Cardiac muscle cell (in vitro differentiated cells and primary cell): Measurements from ENCODE around the gene TOMM34. TPM values are rescaled to one million over a fixed set of nuclear protein-coding genes. Genes with fewer than 3 reads are reported as not detected.
A peak's percentile ranks its signal among the peaks of the same experiment; 100 is the strongest.

Experiments
- DNase-seq, 2 donors: peaks; one replicate each; pipeline versions ENCODE4 v3.0.0 to v3.0.0-alpha.2; 2010 to 2017; ENCODE audit warnings: low read depth in 1 of 2, low spot score in 1 of 2
- H3K27ac ChIP-seq: fragments of 200-600 bp; sonication (generic); 2 replicates; pipeline ENCODE4 v1.5.1; 2016
- H3K27me3 ChIP-seq: fragments of 200-600 bp; sonication (generic); 2 replicates; pipeline ENCODE4 v1.6.0; 2016; ENCODE audit warnings: control low read depth
- H3K36me3 ChIP-seq: fragments of 200-600 bp; sonication (generic); 2 replicates; pipeline ENCODE4 v1.5.1; 2016; ENCODE audit warnings: control low read depth
- H3K4me1 ChIP-seq: fragments of 200-600 bp; sonication (generic); 2 replicates; pipeline ENCODE4 v1.8.1; 2017; ENCODE audit warnings: low read depth, mild to moderate bottlenecking, mixed run types
- H3K4me3 ChIP-seq: fragments of 200-600 bp; sonication (generic); 2 replicates; pipeline ENCODE4 v1.5.1; 2016; ENCODE audit warnings: mild to moderate bottlenecking
- H3K9me3 ChIP-seq: fragments of 200-600 bp; sonication (generic); 2 replicates; pipeline ENCODE4 v1.5.1; 2017; ENCODE audit warnings: low read depth, mild to moderate bottlenecking, control low read depth
- CTCF ChIP-seq: IDR thresholded peaks from 2 replicates; pipeline ENCODE4 v1.5.1; 2012; ENCODE audit warnings: low read depth, mild to moderate bottlenecking, low read length
- polyA plus RNA-seq: library from polyadenylated mRNA; unstranded; fragments of >200 nt; fragmentation: Nextera tagmentation; extraction: Ambion mirVana; gene quantifications from 2 replicates; pipeline ENCODE4 v1.2.1, GENCODE V29; 2016
- total RNA-seq: library from RNA; depleted of rRNA; stranded (reverse); fragments of >200 nt; gene quantifications from 2 replicates; pipeline ENCODE4 v1.2.3, GENCODE V29; 2016

Gene TOMM34
- total and polyA plus RNA-seq, 2 experiments from 2014 or later, result 79.2 to 107 TPM

GRCh38 chr20:44918342-44918741, 41.9 kb downstream of the TOMM34 start:
- Histone ChIP-seq H3K4me3 (no peak overlapping the region), H3K27ac (no peak overlapping the region), H3K4me1 (no peaks in the 10 kb centered on the region), H3K27me3 (no peaks in the 10 kb centered on the region), H3K36me3 (peaks cover 8% of the 10 kb centered on the region), H3K9me3 (no peaks in the 10 kb centered on the region)
- no peak for DNase-seq
- TF ChIP-seq CTCF, result no peak

DNA sequence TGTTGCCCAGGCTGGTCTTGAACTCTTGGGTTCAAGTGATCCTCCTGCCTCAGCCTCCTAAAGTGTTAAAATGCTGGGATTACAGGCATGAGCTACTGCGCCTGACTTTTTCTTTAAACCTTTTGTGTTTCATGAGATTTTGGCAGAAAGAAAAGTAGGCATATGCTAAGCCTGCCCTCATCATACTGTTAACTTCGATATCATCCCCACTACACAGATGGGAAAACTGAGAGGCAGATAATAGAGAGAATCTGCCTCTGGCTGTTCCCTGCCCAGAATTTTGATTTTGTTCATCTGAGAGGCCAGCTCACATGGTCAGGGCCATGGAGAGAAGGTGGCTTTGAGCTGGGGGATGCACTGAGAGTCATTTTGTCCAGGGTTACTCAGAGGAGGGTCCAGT, 42.8 kb downstream of the TOMM34 start:
- Histone ChIP-seq H3K27ac (no peak overlapping the region), H3K4me3 (no peak overlapping the region), H3K27me3 (no peaks in the 10 kb centered on the region), H3K9me3 (no peaks in the 10 kb centered on the region), H3K4me1 (no peaks in the 10 kb centered on the region), H3K36me3 (peaks cover 13% of the 10 kb centered on the region)
- TF ChIP-seq CTCF, result no peak
- no peak for DNase-seq

DNA sequence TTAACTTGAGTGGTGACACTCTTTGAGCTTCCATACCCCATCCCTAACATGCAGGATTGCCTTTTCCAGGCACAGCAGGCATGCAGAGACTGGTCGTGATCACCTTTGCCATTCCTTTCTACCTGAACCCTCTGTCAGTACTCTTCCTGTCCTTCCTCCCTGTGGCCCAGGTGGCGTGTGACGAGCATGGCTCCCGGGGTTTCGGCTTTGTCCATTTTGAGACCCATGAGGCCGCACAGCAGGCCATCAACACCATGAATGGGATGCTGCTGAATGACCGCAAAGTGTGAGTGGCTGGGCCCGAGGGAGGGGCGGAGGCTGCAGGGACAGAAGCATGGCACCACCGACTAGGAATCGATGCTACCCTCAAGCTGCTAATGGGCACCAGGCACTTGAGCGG, 43.6 kb downstream of the TOMM34 start:
- H3K27ac ChIP-seq, result no peak overlapping the region
- DNase-seq, result no peak
- peaks cover 7% of the 10 kb centered on the region for H3K36me3 ChIP-seq
- H3K4me3 ChIP-seq, result no peak overlapping the region
- TF ChIP-seq CTCF, result no peak
- no peaks in the 10 kb centered on the region for H3K9me3 ChIP-seq
- H3K27me3 ChIP-seq, result no peaks in the 10 kb centered on the region
- no peaks in the 10 kb centered on the region for H3K4me1 ChIP-seq

DNA sequence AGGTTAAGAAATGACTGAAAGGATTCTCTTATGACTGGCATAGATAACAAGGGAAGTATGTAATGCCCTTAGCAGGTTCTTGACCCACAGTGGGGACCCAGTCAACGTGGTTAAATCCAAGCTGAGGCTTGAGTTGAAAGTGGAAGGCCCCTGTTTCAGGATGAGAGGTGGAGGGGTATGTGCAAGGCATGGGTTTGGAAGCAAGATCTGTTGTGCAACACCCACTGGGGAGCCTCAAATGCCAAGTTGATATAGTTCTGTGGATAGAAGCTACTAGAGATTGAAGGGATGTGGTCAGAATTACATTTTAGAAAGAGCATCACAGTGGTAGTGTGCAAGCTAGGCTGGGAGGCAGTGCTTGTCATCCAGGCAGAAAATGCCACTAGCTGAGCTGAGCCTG, 45.3 kb downstream of the TOMM34 start:
- Histone ChIP-seq H3K27me3 (no peaks in the 10 kb centered on the region), H3K4me1 (no peaks in the 10 kb centered on the region), H3K4me3 (no peak overlapping the region), H3K9me3 (no peaks in the 10 kb centered on the region), H3K27ac (no peak overlapping the region), H3K36me3 (peaks cover 5% of the 10 kb centered on the region)
- DNase-seq, result peak in 1 of 2 donors; percentile 27
- no peak for TF ChIP-seq CTCF

DNA sequence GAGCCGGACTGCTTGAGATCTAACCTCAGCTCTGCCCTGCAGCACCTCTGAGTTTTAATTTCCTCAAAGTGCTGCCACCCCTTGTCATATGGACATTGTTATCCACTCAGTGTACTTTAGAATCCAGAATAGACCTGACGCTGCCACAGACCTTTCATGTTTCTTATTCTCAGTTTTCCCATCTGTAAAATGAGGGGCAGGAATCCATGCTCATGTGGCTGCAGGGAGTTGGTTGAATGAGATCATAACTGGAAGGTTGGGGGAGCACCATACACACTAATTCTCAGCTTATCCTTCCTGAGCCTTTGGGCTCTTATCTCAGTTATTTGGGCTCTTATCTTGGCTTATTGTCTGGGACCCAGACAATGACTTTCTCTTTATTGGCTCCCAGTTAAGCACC, 48.0 kb downstream of the TOMM34 start:
- Histone ChIP-seq H3K27ac (no peak overlapping the region), H3K36me3 (peaks cover 5% of the 10 kb centered on the region), H3K4me1 (no peaks in the 10 kb centered on the region), H3K4me3 (no peak overlapping the region), H3K27me3 (no peaks in the 10 kb centered on the region), H3K9me3 (no peaks in the 10 kb centered on the region)
- no peak for DNase-seq
- TF ChIP-seq CTCF, result no peak
